ENCODE measurements around the gene ADAM12. TPM values are rescaled to one million over a fixed set of nuclear protein-coding genes. Genes with fewer than 3 reads are reported as not detected.

The ADAM12 gene
- total RNA-seq, 1 experiment from 2014 or later, result not detected

DNA sequence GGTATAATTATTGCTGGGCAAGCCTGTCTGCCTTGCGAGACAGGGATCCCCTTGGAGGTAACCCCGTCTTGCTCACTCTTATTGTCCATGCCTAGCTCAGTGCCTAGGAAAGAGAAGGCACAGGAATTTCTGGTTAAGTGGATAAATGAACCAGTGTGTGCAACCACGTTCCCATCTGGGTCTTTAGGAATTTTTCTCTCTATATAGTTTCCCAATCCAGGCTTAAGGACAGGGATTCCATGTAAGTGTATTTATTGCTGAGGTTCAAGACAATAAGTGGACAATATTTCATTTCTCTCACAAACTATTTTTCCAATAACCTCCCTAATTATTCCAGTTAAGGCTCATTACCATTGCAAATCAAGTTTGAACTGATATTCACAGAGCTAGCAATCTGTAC is 8.9 kb upstream of the ADAM12 start:
- CTCF ChIA-PET, result no interaction called here
- H3K36me3 Mint-ChIP-seq (ENCODE audit: insufficient read depth, unreplicated experiment), result no peaks in the 10 kb centered on the region
- no peak for TF ChIP-seq CTCF (IDR thresholded peaks at IDR 0.05; ENCODE audit: unreplicated experiment)
- H3K9me3 Mint-ChIP-seq (ENCODE audit: low read depth, unreplicated experiment), result peaks cover 2% of the 10 kb centered on the region
- H3K27ac Mint-ChIP-seq (ENCODE audit: unreplicated experiment), result no peak overlapping the region
- peaks cover 31% of the 10 kb centered on the region for H3K27me3 Mint-ChIP-seq (ENCODE audit: unreplicated experiment)
- intact Hi-C loops (cut with micrococcal nuclease; ENCODE audit: unreplicated experiment), result no loop called here
- no peak overlapping the region for H3K4me3 Mint-ChIP-seq (ENCODE audit: low read depth, unreplicated experiment)
- BruUV-seq (replicated peaks), result no TSS peak
- DNase-seq, result no peak
- H3K4me1 Mint-ChIP-seq (ENCODE audit: low read depth, unreplicated experiment), result no peaks in the 10 kb centered on the region

DNA sequence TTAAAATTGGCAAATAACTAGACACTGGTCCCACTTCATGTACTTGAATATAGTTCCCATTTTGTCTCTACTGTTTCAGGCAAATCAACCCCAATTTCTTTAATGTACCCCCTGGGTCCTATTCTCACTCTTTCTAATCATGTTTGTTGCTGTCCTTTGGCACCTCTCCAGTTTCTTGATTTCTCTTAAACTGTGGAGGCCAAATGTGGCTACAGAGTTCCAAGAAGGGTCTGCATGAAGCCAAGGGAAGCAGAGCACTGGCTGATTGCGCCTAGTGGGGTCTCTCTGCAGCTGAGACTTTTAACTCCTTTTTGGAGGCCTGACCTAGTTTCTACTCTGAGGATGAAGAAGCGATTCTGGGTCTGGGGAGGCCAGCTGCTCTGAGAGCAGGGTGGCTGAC is 6.7 kb upstream of the ADAM12 start:
- BruUV-seq (replicated peaks), result no TSS peak
- no peak for DNase-seq
- TF ChIP-seq CTCF (IDR thresholded peaks at IDR 0.05; ENCODE audit: unreplicated experiment), result no peak
- intact Hi-C loops (cut with micrococcal nuclease; ENCODE audit: unreplicated experiment), result no loop called here
- H3K4me3 Mint-ChIP-seq (ENCODE audit: low read depth, unreplicated experiment), result no peak overlapping the region
- no peaks in the 10 kb centered on the region for H3K4me1 Mint-ChIP-seq (ENCODE audit: low read depth, unreplicated experiment)
- H3K27me3 Mint-ChIP-seq (ENCODE audit: unreplicated experiment), result peaks cover 31% of the 10 kb centered on the region
- no peaks in the 10 kb centered on the region for H3K36me3 Mint-ChIP-seq (ENCODE audit: insufficient read depth, unreplicated experiment)
- no peak overlapping the region for H3K27ac Mint-ChIP-seq (ENCODE audit: unreplicated experiment)
- H3K9me3 Mint-ChIP-seq (ENCODE audit: low read depth, unreplicated experiment), result peaks cover 2% of the 10 kb centered on the region
- CTCF ChIA-PET, result no interaction called here

DNA sequence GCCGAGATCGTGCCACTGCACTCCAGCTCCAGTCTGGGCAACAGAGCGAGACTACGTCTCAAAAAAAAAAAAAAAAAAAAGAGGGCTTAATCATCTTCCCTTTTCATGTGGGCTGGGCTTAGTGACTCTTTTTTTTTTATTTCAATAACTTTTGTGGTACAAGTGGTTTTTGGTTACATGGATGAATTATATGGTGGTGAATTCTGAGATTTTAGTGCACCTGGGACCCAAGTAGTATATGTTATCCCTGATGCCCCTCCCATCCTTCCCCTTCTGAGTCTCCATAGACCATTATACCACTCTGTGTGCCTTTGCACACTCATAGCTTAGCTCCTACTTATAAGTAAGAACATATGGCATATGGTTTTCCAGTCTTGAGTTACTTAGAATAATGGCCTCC is 4.8 kb upstream of the ADAM12 start:
- intact Hi-C loops (cut with micrococcal nuclease; ENCODE audit: unreplicated experiment), result no loop called here
- Mint-ChIP-seq H3K4me3 (ENCODE audit: low read depth, unreplicated experiment) (no peak overlapping the region), H3K36me3 (ENCODE audit: insufficient read depth, unreplicated experiment) (no peaks in the 10 kb centered on the region), H3K27ac (ENCODE audit: unreplicated experiment) (no peak overlapping the region), H3K27me3 (ENCODE audit: unreplicated experiment) (peaks cover 31% of the 10 kb centered on the region), H3K4me1 (ENCODE audit: low read depth, unreplicated experiment) (no peaks in the 10 kb centered on the region), H3K9me3 (ENCODE audit: low read depth, unreplicated experiment) (peaks cover 2% of the 10 kb centered on the region)
- BruUV-seq (replicated peaks), result no TSS peak
- TF ChIP-seq CTCF (IDR thresholded peaks at IDR 0.05; ENCODE audit: unreplicated experiment), result no peak
- no peak for DNase-seq
- CTCF ChIA-PET, result interaction anchor here (0.6 kb wide), 1 partner anchor 264 kb away, joined by 6 read pairs; no protein-coding TSS in a partner anchor

DNA sequence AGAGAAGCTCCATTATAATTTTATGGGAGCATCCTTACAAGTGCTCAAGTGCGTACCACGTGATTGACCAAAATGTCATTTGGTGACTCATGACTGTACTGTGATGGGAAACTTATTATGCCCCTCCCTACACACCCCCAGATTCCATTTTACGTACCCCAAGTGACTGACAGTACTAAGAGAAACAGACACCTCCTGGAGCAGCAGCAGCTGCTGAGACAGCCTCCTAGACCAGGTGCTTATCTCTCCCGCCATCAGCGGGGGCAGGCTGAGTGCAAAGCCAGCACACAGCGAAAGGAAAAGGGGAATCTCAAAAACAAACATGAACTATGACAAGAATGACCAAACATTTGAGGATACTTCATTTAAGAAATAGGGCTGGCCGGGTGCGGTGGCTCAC is 4.2 kb upstream of the ADAM12 start:
- Mint-ChIP-seq H3K36me3 (ENCODE audit: insufficient read depth, unreplicated experiment) (peaks cover under 1% of the 10 kb centered on the region), H3K9me3 (ENCODE audit: low read depth, unreplicated experiment) (peaks cover 2% of the 10 kb centered on the region), H3K4me3 (ENCODE audit: low read depth, unreplicated experiment) (no peak overlapping the region), H3K27ac (ENCODE audit: unreplicated experiment) (no peak overlapping the region), H3K4me1 (ENCODE audit: low read depth, unreplicated experiment) (no peaks in the 10 kb centered on the region), H3K27me3 (ENCODE audit: unreplicated experiment) (peaks cover 34% of the 10 kb centered on the region)
- intact Hi-C loops (cut with micrococcal nuclease; ENCODE audit: unreplicated experiment), result no loop called here
- CTCF ChIA-PET, result no interaction called here
- no peak for TF ChIP-seq CTCF (IDR thresholded peaks at IDR 0.05; ENCODE audit: unreplicated experiment)
- no TSS peak for BruUV-seq (replicated peaks)
- DNase-seq, result no peak

Data from Calu3 (cell line).